HK-2 (cell line): ENCODE results near the gene GRK1.
A peak's percentile ranks its signal among the peaks of the same experiment; 100 is the strongest.
"Not testable (repeated sequence)": the region's sequence is repeated elsewhere in the genome, so short reads cannot be mapped to it uniquely, and the experiment has no call there.

Experiments used
- DNase-seq: peaks from one replicate; pipeline ENCODE4 v3.0.0-alpha.2; 2018; ENCODE audit not compliant: unreplicated experiment

Gene GRK1

DNA sequence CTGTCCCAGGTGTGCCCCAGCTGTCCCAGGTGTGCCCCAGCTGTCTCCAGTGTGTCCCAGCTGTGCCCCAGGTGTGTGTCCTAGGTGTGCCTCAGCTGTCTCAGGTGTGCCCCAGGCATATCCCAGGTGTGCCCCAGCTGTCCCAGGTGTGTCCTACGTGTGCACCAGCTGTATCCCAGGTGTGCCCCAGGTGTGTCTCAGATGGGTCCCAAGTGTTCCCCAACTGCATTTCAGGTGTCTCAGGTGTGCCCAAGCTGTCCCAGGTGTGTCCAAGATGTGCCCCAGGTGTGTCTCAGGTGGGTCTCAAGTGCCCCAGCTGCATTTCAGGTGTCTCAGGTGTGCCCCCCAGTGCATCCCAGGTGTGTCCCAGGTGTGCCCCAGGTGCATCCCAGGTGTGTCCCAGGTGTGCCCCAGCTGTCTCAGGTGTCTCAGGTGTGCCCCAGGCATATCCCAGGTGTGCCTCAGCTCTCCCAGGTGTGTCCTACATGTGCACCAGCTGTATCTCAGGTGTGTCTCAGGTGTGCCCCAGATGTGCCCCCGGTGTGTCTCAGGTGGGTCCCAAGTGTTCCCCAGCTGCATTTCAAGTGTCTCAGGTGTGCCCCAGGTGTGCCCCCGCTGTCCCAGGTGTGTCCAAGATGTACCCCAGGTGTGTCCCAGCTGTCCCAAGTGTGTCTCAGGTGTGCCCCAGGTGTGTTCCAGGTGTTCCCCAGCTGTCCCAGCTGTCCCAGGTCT is 1.3 kb upstream of the GRK1 start:
- no peak for DNase-seq

DNA sequence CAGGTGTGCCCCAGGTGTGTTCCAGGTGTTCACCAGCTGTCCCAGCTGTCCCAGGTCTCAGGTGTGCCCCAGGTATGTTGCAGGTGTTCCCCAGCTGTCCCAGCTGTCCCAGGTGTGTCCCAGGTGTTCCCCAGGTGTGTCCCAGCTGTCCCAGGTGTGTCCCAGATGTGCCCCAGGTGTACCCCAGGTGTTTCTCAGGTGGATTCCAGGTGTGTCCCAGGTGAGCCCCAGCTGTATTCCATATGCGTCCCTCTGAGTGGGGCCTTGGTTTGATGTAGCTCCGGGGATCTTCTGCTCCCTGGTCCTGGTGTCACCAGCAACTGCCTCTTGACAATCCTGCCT is 719 bp upstream of the GRK1 start:
- no peak for DNase-seq

DNA sequence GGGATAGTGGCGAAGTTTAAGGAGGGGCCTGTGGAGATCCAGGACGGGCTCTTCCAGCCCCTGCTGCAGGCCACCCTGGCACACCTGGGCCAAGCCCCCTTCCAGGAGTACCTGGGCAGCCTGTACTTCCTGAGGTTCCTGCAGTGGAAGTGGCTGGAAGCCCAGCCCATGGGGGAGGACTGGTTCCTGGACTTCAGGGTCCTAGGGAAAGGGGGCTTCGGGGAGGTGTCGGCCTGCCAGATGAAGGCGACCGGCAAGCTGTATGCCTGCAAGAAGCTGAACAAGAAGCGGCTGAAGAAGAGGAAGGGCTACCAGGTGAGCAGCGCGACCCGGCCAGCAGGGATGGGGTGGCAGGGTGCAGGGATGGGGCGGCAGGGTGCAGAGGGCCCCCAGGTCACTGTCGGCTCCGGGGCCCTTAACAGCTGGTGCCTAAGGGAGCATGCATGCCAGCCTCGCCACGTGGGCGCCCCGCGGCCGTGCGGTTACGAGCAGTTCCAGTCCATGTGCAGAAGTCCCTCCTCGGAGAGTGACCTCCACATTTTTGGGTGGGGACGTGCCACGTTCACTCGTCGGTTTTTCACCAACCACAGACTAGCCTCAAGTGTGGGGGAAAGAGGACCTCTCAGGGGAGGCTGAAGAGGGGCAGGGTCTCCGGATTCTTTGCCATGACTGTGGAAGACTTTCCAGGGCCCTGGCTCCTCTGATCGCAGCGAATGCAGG is 912 bp downstream of the GRK1 start:
- DNase-seq, result no peak

DNA sequence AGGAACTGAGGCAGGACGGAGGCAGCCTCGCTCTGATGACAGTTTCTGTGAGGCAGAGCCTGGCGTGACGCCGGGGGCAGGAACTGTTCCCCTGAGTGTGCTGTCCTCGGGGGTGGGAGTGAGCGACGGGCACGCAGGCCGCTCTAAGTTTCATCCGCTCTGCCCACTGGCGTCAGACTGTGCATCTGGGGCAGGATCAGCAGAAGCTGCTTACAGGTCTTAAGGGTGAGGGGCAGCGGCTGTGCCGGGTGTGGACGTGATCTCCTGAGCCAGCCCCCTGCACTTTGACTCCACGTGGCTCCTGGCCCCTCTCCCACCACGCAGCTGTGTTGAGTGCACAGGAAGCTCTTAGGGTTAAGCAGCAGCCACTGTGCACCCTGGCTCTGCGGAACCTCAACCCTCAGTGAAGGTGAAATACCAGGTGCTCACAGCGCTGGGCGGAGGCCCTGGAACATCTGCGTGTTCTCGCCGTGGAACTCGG is 1.5 kb downstream of the GRK1 start:
- no peak for DNase-seq

DNA sequence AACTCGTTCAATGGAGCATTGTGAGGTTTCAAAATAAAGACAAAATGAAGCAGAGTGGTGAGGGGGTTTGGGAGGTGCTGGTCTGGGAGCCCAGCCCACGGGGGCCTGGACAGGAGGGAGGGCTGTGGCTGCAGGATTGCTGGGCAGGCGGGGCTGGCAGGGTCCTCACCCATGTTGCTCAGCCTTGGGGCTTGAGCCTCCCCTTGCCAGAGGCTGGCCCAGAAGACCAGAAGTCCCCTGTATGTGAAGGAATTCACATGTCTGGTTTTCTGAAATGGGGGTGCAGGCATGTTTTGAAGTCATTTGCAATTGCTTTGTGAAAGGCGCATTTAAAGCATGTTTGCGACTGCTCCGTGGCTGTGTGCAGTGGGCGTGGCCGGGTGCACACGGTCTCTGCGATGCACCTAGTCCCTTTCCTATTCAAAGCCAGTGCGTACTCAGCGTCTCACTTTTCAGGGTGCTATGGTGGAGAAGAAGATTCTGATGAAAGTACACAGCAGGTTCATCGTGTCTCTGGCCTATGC is 2.3 kb downstream of the GRK1 start:
- no peak for DNase-seq

DNA sequence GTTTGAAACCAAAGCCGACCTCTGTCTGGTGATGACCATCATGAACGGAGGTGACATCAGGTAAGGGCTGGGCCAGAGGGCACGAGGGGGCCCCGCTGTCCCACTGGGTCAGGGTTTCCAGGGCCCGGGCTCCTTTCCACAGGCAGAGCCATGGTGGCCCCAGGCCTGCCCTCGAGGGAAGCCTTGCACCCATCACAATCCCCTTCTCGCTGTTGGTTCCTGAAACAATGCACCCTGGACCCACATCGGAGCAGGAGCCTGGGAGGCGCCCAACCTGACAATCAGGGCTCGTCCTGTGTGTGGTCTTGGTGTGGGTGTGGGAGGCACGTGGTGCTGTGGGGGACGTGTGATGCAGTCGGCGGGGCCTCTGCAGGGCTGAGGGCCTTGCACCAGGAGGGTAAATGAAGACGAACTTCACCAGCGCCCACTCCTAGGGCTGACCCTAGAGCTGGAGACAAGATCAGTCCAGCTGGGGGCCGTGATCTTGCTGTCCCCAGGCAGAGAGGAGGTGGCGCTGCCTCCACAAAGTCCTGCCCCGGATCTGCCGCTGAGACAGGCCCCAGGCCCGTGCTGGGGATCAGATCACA is 2.8 kb downstream of the GRK1 start:
- DNase-seq, result no peak

DNA sequence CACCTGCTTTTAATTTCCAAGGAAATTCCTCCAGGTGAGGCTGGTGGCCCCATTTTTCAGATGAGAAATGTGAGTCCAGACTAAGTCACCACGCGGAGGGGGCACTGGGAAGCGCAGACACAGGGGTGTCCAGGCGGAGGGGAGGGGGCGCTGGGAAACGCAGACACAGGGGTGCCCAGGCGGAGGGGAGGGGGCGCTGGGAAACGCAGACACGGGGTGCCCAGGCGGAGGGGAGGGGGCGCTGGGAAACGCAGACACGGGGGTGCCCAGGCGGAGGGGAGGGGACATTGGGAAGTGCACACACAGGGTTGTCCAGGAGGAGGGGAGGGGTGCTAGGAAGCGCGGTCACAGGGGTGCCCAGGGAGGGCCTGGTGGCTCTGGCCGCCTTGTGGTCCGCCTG is 3.5 kb downstream of the GRK1 start:
- DNase-seq, result no peak

DNA sequence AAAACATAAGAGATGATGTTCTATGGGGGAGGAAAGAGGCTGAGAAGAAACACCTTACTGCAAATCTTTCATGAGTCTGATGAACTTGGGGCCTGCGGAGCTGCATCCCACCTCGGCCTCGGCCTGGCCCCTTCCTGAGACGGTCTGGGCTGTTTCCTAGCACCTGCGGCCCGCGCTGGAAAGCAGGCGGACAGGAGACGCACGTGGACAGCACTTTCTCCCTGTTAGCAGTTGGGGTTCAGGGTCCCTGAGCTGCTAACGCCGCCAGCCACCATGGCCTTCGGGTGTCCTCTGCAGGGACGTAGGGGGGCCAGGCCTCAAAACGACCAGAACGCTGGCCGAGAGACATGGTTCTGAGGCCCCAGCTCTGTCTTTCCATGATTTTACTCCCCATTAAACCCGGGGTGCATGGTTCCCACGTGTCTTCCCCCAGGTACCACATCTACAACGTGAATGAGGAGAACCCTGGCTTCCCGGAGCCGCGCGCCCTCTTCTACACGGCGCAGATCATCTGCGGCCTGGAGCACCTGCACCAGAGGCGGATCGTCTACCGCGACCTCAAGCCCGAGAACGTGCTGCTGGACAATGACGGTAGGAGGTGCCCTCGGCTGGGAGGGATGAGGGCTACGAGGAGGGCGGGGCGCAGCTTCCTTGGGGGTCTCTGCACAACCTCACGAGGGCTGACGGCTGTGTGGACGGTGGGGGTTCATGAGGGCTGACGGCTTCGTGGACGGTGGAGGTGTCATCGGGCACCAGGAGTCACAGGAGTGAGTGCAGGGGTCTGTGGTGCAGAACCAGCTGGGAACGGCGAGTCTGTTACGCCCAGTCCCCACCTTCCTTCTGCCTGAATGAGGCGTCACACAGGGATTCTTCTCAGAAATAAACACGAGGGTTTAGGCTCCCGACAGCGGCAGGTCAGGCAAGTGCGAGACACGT is 4.3 kb downstream of the GRK1 start:
- DNase-seq, result no peak

DNA sequence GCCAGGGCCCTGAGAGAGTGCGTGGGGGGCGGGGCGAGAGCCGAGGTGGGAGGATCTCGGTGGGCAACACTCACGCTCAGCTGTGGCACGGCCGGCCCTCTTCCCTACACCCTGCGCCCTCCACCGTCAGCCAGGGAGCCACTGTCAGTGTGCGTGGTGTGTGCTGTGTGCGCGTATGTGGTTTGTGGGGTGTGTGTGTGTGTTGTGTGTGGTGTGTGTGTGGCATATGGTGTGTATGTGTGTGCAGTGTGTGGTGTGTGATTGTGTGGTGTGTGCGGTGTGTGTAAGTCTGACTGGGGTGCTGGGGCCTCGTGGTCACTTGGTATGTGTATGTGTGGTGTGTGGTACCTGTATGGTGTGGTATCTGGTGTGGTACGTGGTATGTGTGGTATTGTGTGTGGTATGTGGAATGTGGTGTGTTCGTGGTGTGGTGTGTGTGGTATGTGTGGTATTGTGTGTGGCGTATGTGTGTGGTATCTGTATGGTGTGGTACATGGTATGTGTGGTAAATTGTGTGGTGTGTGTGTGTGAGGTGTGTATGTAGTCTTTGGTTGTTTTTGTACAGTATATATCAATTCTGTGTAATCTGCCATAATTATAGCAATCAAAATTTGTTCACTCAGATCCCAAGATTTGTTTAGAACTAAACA is 5.1 kb downstream of the GRK1 start:
- no peak for DNase-seq

DNA sequence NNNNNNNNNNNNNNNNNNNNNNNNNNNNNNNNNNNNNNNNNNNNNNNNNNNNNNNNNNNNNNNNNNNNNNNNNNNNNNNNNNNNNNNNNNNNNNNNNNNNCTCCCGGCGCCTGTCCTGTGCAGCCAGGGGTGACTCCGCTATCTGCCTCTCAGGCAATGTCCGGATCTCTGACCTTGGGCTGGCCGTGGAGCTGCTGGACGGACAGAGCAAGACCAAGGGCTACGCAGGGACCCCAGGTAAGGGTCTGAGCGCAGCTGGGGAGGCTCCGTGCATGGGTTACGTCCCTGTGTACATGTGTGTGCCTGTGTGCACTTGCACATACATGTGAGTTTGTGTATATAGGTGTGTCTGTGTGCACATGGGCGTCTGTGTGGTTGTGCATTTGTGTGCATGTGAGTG is 55.9 kb downstream of the GRK1 start:
- no peak for DNase-seq

DNA sequence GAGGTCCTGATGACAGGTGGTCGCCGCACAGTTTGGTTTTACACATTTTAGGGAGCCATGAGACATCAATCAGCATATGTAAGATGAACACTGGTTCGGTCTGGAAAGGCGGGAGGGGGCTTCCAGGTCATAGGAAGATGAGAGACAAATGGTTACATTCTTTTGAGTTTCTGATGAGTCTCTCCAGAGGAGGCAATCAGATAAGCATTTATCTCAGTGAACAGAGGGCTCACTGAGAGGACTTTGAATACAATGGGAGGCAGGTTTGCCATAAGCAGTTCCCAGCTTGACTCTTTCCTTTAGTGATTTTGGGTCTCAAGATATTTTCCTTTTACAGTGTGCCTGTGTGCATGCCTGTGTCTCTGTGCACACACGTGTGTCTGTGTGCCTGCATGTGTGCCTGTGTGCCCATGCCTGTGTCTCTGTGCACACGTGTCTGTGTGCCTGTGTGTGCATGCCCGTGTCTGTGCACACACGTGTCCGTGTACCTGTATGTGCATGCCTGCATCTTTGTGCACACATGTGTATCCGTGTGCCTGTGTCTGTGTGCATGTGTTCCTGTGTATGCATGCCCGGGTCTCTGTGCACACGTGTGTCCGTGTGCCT is 56.5 kb downstream of the GRK1 start:
- no peak for DNase-seq

DNA sequence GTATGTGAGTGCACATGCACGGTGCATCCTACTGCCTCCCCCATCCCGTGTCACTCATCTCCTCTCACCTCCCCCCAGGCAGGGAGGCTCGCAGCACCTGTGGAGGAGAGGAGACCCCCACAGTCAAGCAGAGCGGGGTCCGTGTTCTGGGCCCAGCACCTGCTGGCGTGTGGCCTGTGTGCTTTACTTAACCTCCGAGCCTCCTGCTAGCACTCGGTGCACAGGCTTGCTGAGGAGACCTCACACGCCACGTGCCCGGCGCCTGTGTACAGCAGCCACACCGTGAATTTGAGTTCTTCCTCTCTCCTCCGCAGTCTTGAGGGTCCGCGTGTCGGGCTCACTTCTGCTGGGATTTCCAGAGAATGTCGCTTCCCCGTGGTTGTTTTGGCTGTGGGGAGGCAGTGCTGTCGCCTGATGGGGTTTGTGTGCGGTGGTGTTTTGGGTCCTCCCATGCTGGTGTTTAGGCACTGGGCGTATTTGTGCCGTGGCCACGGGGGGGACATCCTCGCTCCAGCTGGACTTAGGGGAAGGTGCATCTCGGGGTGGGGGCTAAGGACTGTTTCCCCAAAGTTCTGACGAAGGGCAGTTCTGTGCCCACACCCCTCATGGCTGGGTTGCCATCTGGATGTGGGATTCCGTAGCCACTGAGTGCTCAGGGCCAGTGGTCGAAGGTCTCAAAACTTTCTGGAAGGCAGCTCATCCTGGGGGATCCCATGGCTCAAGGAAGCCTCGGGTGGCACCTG is 57.2 kb downstream of the GRK1 start:
- DNase-seq, result no peak

DNA sequence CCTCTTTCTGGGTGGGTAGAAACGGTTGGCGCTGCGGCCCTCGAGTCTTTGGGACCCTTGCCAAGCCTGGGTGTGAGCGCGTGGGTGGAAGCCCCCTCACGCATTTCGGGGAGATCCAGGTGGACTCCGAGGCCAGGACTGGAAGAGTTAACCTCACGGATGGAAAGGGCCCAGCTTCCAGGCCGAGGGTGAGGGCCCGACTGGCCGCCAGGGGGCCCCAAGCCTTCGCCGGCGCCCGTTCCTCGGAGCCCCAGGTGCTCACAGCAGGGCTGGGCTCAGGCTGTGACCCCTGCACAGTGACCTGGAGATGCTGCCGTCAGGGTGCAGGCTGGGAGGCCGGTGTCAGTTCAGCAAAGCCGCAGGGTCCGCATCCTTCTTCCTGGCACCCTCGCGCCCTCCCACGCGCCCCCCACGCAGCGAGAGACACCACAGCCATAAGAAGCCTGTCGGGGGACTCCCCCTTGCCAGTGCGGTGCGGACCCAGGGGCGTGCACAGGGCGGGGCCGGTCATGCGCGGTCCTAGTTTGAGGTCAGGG is 57.8 kb downstream of the GRK1 start:
- DNase-seq, result peak; percentile 74

DNA sequence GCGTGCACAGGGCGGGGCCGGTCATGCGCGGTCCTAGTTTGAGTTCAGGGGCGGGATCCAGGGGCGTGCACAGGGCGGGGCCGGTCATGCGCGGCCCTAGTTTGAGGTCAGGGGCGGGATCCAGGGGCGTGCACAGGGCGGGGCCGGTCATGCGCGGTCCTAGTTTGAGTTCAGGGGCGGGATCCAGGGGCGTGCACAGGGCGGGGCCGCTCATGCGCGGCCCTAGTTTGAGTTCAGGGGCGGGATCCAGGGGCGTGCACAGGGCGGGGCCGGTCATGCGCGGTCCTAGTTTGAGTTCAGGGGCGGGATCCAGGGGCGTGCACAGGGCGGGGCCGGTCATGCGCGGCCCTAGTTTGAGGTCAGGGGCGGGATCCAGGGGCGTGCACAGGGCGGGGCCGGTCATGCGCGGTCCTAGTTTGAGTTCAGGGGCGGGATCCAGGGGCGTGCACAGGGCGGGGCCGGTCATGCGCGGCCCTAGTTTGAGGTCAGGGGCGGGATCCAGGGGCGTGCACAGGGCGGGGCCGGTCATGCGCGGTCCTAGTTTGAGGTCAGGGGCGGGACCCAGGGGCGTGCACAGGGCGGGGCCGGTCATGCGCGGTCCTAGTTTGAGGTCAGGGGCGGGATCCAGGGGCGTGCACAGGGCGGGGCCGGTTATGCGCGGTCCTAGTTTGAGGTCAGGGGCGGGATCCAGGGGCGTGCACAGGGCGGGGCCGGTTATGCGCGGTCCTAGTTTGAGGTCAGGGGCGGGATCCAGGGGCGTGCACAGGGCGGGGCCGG is 58.5 kb downstream of the GRK1 start:
- DNase-seq, result not testable (repeated sequence)

DNA sequence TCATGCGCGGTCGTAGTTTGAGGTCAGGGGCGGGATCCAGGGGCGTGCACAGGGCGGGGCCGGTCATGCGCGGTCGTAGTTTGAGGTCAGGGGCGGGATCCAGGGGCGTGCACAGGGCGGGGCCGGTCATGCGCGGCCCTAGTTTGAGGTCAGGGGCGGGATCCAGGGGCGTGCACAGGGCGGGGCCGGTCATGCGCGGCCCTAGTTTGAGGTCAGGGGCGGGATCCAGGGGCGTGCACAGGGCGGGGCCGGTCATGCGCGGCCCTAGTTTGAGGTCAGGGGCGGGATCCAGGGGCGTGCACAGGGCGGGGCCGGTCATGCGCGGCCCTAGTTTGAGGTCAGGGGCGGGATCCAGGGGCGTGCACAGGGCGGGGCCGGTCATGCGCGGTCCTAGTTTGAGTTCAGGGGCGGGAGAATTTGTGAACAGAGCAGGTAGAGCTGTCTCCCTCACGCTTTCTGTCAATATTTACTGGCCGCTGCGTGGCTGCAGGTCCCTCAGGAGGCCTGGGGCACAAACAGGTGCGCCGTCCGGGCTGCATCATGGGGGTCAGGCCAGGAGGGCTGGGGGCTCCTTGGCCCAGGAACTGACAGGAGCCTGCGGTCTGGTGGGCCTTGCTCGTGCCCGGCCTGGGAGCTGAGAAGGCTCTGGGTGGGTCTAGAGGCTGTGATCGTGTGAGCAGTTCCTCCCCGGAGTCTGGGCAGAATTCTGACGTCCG is 59.2 kb downstream of the GRK1 start:
- peak; percentile 8 for DNase-seq

DNA sequence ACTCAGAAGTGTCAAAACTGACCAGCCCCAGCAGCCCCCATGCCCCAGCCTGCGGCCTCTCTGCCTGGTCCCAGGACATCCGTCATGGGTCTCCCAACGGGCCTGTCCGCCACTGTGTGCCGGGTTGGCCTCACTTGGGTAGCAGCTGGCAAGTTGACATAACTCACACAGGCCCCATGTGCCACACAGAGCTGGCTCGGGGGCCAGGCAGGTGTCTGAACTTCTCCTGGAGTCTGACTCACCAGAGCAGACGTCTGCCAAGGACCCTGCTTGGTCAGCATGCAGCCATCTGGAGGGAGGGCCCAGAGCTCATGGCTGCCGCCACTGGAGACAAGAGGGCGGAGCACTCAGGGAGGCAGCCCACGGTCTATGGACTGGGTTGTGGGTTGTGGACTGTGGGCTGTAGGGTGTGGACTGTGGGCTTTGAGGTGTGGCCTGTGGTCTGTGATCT is 60.0 kb downstream of the GRK1 start:
- DNase-seq, result peak; percentile 44

DNA sequence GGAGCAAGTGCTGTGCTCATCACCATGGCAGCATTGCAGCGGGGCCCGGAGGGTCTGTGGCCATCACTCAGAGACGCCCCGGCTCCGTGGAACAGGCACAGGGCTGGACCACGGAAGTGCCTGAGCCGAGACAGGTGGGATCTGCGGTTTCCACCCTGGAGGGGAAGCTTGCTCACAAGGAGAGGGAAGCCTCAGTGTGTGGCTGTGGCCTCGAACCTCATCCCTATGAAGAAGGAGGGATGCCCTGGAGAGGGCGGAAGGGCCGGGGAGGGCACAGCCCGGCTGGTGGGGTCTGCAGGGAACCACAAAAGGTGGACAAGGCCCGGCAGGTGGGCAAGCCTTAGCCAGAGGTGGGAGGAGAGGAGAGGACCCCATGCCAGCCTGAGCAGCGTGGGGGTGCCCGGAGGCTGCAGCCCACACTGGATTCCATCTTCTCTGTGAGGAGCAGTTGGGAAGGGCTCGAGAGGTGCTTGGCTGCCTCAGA is 61.6 kb downstream of the GRK1 start:
- no peak for DNase-seq
